ENCODE measurements around the gene PIM1.
"Not testable (repeated sequence)": the region's sequence is repeated elsewhere in the genome, so short reads cannot be mapped to it uniquely, and the experiment has no call there.

PIM1 gene

DNA sequence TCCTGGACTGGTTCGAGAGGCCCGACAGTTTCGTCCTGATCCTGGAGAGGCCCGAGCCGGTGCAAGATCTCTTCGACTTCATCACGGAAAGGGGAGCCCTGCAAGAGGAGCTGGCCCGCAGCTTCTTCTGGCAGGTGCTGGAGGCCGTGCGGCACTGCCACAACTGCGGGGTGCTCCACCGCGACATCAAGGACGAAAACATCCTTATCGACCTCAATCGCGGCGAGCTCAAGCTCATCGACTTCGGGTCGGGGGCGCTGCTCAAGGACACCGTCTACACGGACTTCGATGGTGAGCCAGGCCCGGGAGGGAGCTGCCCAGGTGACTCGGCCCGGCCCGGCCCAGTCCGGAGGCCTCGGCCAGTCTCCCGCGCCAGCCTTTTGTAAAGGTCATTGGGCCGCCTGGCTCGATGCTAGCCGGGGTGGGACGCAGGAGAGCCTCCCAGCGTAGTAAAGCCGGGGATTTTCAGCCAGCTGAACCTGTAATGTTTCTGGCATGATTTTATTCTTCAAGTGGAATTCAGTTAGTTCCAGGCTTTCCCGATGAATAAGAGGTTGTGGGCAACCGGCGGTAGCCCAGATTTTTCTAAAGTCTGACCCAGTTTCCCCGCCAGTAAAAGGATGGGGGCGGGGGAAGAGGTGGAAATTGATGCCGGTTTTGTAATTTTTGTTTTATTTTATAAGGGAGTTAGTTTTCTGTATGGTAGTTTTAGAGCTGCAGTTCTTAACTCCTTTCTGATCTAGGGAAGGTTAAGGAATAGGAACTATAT lies 1.4 kb downstream of the PIM1 start:
- no peak for DNase-seq (ENCODE audit: low read depth in 2 of 2)

DNA sequence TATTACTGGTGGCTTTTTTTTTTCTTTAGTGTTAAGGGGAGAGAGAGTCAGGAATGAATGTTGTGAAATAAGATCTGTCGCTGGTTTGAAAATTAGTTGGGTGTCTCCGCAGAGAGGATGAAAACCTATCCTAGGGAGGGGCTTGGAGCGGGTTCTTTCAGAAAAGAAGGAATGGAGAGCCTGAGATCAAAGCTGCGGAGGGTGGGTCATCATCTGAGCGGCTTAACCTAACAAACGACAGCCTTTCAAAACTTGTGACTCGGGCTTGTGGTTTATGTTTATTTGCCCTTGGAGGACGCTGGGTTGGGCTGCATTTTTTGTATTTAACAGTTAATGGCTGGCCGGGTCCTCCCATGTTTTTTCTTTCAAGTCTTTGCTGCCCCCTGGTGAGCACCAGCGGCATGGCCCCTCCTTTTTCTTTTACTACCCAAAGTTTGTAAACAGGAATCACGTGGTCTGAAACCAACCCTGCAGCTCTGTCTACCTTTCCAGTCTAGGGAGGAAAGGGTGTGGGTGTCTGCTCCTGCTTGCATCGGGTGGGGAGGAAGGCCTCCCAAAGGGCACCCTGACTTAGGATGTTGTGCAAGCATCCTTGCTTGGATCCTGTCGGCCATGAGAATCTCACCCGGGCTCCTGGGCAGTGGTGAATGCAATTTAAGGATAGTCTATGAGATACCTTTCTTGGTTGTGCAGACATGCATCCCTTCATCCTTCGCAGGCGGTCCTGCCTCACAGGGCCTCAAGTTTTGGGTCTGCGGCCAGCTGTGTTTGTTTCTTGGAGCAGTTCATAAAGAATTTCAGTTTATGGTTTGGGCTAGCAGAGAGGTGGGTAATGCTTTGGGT lies 2.2 kb downstream of the PIM1 start:
- DNase-seq (ENCODE audit: low read depth in 2 of 2): peak; percentile 80 to 86

DNA sequence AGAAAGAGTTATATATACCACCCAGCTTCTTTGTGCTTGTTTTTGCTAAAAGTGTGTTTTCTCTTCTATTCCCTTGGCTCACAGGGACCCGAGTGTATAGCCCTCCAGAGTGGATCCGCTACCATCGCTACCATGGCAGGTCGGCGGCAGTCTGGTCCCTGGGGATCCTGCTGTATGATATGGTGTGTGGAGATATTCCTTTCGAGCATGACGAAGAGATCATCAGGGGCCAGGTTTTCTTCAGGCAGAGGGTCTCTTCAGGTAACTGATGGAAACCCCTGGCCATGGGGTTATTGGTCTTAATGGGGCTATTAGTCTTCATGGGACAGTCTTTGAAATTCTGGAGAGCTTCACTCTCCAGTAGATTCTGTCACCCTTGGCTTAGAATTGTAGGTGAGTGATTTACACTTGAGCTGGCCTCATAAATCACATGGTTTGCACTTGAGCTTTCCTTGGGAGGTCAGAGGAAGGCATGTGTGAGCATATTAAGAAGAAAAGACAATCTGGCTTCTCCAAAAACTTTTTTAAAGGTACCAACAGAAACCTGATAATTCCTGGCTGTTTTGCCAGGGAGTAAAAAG lies 3.0 kb downstream of the PIM1 start:
- no peak for DNase-seq (ENCODE audit: low read depth in 2 of 2)

DNA sequence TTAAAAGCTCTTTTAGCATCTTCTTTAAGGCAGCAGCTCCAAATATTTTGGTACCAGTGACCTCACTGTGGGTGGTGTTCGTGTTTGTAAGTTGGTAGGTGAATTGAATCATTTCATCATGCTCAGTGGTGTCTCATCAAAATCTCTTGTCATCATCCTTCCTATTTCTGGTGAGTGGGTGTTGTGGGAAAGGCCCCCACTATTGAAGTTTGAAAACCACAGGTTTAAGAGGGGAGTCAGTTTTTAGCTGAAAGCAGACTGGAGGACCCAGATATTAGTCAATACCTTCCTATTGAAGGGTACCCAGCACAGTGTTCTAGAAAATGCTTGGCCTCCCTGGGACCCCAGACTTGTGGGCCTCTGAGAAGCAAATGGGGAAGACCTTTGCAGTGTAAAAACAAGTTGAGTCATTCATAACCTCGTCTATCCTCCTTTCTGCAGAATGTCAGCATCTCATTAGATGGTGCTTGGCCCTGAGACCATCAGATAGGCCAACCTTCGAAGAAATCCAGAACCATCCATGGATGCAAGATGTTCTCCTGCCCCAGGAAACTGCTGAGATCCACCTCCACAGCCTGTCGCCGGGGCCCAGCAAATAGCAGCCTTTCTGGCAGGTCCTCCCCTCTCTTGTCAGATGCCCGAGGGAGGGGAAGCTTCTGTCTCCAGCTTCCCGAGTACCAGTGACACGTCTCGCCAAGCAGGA lies 3.7 kb downstream of the PIM1 start:
- DNase-seq (ENCODE audit: low read depth in 2 of 2): peak; percentile 24 to 42

DNA sequence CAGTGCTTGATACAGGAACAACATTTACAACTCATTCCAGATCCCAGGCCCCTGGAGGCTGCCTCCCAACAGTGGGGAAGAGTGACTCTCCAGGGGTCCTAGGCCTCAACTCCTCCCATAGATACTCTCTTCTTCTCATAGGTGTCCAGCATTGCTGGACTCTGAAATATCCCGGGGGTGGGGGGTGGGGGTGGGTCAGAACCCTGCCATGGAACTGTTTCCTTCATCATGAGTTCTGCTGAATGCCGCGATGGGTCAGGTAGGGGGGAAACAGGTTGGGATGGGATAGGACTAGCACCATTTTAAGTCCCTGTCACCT lies 4.2 kb downstream of the PIM1 start:
- DNase-seq (ENCODE audit: low read depth in 2 of 2): no peak

DNA sequence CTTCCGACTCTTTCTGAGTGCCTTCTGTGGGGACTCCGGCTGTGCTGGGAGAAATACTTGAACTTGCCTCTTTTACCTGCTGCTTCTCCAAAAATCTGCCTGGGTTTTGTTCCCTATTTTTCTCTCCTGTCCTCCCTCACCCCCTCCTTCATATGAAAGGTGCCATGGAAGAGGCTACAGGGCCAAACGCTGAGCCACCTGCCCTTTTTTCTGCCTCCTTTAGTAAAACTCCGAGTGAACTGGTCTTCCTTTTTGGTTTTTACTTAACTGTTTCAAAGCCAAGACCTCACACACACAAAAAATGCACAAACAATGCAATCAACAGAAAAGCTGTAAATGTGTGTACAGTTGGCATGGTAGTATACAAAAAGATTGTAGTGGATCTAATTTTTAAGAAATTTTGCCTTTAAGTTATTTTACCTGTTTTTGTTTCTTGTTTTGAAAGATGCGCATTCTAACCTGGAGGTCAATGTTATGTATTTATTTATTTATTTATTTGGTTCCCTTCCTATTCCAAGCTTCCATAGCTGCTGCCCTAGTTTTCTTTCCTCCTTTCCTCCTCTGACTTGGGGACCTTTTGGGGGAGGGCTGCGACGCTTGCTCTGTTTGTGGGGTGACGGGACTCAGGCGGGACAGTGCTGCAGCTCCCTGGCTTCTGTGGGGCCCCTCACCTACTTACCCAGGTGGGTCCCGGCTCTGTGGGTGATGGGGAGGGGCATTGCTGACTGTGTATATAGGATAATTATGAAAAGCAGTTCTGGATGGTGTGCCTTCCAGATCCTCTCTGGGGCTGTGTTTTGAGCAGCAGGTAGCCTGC lies 4.8 kb downstream of the PIM1 start:
- no peak for DNase-seq (ENCODE audit: low read depth in 2 of 2)

DNA sequence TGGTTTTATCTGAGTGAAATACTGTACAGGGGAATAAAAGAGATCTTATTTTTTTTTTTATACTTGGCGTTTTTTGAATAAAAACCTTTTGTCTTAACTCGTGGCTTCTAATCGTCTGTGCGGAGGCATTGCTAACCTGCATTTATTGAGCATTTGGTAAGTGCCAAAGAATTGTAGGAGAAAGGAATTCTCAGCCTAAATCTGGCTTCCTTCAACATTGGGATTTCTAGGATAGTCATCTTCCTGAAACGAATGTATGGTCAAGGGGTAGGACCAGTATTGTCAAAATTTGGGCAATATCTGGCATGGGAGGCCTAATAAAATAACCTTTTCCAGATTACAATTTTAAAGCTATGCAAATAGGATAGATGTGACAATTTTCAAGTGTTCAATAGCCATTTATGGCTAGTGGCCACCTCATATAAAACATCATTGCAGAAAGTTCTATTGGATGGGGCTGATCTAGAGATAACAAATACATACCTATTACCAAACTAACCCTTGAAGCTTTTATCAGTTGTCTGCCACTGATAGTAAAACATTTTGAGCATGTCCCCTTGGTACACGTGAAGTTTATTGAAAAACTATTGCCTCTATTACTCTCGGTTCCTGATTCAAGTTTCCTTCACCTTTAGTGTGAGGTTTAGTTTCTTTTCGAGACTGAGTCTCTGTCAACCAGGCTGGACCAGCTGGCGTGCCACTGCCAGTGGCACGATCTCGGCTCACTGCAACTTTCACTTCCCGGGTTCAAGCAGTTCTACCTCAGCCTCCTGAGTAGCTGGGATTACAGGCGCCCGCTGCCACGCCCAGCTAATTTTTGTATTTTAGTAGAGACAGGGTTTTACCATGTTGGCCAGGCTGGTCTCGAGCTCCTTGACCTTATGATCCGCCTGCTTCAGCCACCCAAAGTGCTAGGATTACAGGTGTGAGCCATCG lies 5.6 kb downstream of the PIM1 start:
- DNase-seq (ENCODE audit: low read depth in 2 of 2): no peak

DNA sequence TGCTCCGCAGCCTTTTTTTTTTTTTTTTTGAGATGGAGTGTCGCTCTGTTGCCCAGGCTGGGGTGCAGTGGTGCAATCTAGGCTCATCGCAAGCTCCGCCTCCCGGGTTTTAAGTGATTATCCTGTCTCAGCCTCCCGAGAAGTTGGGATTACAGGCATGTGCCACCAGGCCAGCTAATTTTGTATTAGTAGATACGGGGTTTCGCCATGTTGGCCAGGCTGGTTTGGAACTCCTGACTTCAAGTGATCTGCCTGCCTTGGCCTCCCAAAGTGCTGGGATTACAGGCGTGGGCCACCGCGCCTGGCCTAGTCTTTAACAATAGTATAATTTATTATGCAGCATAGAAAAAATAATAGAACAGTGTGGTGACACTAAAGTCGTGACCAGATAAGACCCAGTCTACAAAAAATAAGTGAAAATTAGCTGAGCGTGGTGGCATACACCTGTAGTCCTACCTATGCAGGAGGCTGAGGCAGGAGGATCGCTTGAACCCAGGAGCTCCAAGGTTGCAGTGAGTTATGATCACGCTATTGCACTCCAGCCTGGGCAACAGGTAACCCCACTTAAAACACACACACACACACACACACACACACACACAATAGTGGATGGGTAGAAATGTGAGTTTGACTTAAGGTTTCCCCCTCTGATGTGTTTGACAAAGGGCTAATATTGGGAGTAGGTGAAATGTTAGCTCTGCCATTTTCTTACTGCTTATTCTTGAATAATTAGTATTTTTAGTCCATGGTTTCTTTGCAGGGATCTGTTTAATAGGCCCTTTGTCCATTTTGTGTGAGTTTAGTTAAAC lies 6.5 kb downstream of the PIM1 start:
- DNase-seq (ENCODE audit: low read depth in 2 of 2): no peak

DNA sequence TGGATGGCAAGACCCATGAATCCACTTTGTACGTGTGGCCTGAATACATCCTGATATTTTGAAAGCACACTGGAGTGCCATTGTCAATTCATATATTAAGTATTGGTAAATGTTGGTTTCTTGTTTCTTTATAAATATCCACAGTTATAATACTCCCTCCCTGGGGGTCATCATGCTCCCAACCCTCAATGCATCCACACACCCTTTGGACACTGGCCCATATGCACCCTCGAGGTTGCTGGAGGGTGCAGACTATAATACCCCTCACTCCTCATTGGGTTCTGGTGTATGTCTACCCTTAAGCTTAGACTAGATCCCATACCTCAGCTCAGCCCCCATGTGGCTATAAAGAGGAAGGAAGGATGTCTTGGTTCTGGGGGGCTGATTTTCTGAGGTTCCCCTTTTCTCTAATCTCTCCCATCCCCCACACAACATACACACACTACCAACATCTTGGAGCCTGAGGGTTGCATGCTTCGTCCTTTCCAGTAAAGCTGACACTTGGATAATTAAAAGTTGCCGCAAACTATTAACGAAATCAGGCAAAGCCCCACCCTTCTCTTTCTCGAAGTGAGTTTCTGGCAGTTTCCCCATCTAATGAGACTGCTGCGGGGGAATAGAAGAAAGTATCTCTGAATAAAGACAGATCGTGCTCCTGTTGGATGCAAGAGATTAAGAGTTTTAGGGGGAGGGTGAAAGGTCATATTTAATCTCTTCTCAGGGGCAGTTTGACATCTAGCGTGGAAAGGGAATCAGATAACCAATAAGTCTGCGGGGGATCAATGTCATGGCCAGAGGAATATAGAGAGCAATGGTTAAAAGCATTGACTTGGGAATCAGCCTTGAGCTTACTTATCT lies 7.4 kb downstream of the PIM1 start:
- no peak for DNase-seq (ENCODE audit: low read depth in 2 of 2)

DNA sequence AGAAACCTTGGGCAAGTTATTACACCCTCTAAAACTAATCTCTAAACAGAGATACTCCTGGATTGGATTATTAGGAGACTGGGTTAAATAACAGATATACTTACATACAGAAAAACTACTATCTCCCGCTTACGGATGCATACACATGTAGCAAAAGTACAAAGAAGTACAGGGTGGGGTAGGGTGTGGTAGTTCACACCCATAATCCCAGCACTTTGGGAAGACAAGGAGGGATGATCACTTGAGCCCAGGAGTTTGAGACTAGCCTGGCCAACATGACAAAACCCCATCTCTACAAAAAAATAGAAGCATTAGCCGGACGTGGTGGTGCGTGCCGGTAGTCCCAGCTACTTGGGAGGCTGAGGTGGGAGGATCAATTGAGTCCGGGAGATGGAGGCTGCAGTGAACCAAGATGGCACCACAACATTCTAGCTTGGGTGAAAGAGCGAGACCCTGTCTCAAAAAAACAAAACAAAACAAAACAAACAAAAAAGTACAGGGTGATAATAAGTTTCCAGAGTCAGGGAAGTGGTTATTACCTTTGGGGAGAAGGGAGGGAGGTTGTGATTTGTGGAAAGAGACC lies 8.1 kb downstream of the PIM1 start:
- no peak for DNase-seq (ENCODE audit: low read depth in 2 of 2)

DNA sequence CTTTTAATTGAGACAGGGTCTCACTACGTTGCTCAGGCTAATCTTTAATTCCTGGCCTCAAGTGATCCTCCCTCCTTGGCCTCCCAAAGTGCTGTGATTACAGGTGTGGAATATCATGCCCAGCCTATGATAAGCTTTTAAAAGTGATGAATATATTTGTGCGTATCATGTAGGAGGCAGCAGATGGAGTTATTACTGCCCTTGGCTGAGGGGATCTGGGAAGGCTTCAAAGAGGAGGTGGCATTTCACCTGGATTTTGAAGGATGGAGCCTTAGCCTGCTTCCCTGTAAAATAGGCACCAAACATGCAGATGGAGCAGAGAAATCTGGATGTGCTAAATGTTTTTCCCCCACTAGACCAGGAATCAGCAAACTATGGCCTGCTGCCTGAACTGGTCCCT lies 10.1 kb downstream of the PIM1 start:
- no peak for DNase-seq (ENCODE audit: low read depth in 2 of 2)

DNA sequence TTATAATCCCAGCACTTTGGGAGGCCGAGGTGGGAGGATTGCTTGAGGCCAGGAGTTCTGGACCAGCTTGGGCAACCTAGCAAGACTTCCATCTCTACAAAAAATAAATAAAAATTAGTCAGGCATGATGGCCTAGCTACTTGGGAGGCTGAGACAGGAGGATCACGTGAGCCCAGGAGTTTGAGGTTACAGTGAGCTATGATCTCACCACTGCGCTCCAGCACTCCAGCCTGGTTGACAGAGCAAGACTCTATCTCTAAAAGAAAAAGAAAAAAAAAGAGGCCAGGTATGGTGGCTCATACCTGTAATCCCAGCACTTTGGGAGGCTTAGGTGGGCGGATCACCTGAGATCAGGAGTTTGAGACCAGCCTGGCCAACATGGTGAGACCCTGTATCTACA lies 10.7 kb downstream of the PIM1 start:
- not testable (repeated sequence) for DNase-seq (ENCODE audit: low read depth in 2 of 2)

DNA sequence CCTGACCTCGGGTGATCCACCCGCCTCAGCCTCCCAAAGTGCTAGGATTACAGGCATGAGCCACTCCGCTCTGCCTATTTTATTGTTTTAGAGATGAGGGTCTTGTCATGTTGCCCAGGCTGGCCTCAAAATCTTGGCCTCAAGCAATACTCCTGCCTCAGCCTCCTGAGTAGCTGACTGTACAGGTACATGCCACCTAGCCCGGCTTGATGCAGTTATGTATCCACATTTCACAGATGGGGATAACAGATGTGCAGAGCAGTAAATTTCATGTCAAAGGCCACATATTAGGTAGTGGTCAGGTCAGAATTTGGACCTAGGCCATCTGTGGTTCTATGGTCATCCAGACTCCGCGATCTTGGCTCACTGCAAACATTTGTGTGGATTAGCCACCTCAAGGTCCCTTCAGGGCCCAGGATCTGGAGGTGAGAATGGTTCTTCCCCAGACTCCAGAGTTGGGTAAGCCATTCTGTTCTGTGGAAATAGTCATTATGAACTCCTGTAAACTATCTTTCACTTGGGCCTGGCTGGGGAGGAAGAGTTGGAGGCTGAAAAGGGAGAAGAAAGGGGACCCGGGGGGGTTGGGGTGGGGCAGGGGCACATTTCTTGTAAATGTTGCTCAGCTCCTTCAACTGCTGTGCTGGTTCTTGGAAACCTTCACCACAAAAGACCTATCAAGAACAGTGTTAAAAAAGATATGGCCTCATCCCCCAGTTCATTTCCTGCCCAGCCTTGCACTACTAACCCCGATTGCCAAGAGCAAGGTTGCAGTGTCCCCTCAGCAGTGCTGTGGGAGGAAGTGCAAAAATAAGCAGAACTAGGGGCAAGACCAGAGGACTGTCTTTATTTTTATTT lies 13.0 kb downstream of the PIM1 start:
- no peak for DNase-seq (ENCODE audit: low read depth in 2 of 2)

DNA sequence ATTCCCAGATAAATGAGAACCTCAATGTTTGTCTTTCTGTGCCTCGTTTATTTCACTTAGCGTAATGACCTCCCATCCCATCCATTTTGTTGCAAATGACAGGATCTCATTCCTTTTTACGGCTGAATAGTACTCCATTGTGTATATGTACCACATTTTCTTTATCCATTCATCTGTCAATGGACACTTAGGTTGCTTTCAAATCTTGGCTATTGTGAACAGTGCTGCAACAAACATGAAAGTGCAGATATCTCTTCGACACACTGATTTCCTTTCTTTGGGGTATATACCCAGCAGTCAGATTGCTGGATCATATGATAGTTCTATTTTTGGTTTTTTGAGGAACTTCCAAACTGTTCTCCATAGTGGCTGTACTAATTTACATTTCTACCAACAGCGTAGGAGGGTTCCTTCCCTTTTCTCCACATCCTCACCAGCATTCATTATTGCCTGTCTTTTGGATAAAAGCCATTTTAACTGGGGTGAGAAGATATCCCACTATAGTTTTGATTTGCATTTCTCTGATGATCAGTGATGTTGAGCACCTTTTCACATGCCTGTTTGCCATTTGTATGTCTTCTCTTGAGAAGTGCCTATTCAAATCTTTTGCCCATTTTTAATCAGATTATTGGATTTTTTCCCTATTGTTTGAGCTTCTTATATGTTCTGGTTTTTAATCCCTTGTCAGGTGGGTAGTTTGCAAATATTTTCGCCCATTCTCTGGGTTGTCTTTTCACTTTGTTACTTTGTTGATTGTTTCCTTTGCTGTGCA lies 16.2 kb downstream of the PIM1 start:
- DNase-seq (ENCODE audit: low read depth in 2 of 2): not testable (repeated sequence)

DNA sequence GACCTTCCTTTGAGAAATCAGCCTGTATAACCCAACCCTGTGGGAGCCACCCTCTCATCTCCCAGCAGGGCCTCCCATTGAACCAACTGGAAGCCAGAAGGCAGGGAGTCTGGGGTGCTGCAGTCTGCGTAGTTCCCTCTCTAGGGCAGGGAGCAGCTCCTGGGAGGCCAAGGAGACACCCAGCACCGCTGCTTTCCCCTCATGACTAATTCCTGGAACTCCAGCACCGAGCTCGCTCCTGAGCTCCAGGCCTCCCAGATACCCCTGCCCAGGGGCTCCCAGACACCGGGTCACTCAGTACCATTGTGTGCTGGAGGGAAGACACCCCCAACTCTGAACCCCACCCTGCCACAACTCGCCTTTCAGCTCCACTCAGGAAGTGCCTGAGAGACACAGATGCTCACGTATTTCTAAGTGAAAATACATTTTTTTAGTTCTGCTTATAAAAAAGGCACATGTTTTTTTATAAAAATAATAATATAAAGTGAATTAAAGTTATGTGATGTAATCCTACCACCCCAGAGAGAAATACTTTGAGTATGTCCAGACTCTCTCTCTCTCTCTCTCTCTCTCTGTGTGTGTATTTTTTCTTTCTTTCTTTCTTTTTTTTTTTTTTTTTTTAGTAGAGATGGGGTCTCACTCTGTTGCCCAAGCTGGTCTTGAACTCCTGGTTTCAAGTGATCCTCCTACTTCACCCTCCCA lies 17.5 kb downstream of the PIM1 start:
- no peak for DNase-seq (ENCODE audit: low read depth in 2 of 2)
